Fibroblast of the aortic adventitia (primary cell): Measurements from ENCODE around the gene DNAJC27. TPM values are rescaled to one million over a fixed set of nuclear protein-coding genes. Genes with fewer than 3 reads are reported as not detected.

ENCODE experiments used
- DNase-seq: peaks from one replicate; pipeline ENCODE4 v3.0.0-alpha.2; 2010; ENCODE audit warnings: low read depth
- H3K4me3 ChIP-seq: 2 replicates; pipeline ENCODE4 v1.5.1; 2011; ENCODE audit warnings: low read depth, mild to moderate bottlenecking, control low read depth, low read length, moderate library complexity
- total RNA-seq: library from RNA; depleted of rRNA; stranded (reverse); fragments of >200 nt; gene quantifications from 2 replicates; pipeline ENCODE4 v1.2.3, GENCODE V29; 2012; ENCODE audit warnings: low replicate concordance
- TF ChIP-seq, protein P1 (sequence below): IDR thresholded peaks from 2 replicates; pipeline ENCODE4 v1.5.1; 2011; ENCODE audit warnings: mild to moderate bottlenecking, low read length, control low read depth, inconsistent platforms; ENCODE audit not compliant: insufficient read depth

The DNAJC27 gene
- total RNA-seq, 1 donor: 5.6 TPM

- no peak overlapping the region for H3K4me3 ChIP-seq
These were observed 28.2 kb downstream of the DNAJC27 start for GRCh38 chr2:24943427-24944053.

GRCh38 chr2:24939353-24939752 lies 32.4 kb downstream of the DNAJC27 start:
- TF ChIP-seq, protein P1, sequence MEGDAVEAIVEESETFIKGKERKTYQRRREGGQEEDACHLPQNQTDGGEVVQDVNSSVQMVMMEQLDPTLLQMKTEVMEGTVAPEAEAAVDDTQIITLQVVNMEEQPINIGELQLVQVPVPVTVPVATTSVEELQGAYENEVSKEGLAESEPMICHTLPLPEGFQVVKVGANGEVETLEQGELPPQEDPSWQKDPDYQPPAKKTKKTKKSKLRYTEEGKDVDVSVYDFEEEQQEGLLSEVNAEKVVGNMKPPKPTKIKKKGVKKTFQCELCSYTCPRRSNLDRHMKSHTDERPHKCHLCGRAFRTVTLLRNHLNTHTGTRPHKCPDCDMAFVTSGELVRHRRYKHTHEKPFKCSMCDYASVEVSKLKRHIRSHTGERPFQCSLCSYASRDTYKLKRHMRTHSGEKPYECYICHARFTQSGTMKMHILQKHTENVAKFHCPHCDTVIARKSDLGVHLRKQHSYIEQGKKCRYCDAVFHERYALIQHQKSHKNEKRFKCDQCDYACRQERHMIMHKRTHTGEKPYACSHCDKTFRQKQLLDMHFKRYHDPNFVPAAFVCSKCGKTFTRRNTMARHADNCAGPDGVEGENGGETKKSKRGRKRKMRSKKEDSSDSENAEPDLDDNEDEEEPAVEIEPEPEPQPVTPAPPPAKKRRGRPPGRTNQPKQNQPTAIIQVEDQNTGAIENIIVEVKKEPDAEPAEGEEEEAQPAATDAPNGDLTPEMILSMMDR: no peak
- H3K4me3 ChIP-seq: no peak overlapping the region

More at GRCh38 chr2:24943427-24944053, 28.2 kb downstream of the DNAJC27 start:
- DNase-seq: no peak
- TF ChIP-seq, protein P1: no peak

DNA sequence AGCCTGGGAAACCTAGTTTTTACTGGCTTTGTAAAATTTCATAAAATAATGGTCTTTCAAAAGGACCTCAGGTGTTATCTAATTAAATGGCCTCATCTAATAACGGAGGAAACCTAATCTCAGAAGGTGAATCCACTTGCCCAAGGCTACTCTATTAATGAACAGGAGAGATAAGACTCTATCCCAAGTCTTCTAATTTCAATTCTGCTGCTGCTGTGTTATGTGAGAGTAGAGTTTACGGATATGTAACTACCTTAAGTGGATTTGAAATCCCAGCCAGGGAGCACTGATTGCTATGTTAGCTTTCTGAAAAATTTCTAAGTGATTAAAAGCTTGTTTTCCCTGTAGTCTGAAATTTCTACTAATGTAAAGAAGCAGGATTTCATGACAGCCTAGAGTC lies 34.5 kb downstream of the DNAJC27 start:
- TF ChIP-seq, protein P1: no peak
- no peak for DNase-seq
- no peak overlapping the region for H3K4me3 ChIP-seq

More at GRCh38 chr2:24939353-24939752, 32.4 kb downstream of the DNAJC27 start:
- no peak for DNase-seq

- no peak for DNase-seq
- TF ChIP-seq, protein P1: no peak
- no peak overlapping the region for H3K4me3 ChIP-seq
These were observed 36.6 kb downstream of the DNAJC27 start for GRCh38 chr2:24935145-24935544.

DNA sequence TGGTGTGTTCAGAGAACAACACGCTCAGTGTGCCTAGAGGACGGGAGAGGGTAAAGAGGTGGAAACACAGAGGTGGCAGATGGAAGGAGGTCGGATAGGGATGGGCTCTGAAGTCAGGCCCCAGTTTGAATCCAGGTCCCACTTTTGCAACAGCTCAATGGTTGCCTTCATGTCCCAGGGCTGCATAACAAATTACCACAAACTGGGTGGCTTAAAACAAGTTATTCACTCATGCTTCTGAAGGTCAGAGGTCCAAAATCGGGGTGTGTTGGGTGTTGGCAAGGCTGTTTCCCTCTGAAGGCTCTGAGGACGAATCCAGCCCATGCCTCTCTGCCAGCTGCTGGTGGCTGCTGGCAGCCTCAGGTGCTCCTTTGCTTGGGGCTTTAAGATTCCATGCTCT lies 39.0 kb downstream of the DNAJC27 start:
- DNase-seq: no peak
- H3K4me3 ChIP-seq: no peak overlapping the region
- TF ChIP-seq, protein P1: no peak

- DNase-seq: peak; percentile 44
- TF ChIP-seq, protein P1: no peak
- no peak overlapping the region for H3K4me3 ChIP-seq
These were observed 41.0 kb downstream of the DNAJC27 start for GRCh38 chr2:24930768-24931167.

- no peak overlapping the region for H3K4me3 ChIP-seq
- TF ChIP-seq, protein P1: no peak
- no peak for DNase-seq
These were observed 42.5 kb downstream of the DNAJC27 start for GRCh38 chr2:24929230-24929629.
